HEK293T (cell line): ENCODE results near the gene WWC2.

Experiments
- CTCF ChIA-PET: fragments of 350-600 bp; formaldehyde crosslinking; extraction: SDS; loops from one replicate; lab custom pipeline; 2021; ENCODE audit warnings: antibody characterized with exemption, inconsistent platforms; lab: Yijun Ruan, JAX
- POLR2A ChIA-PET: fragments of 350-600 bp; formaldehyde crosslinking; extraction: SDS; loops from one replicate; lab custom pipeline; 2020; ENCODE audit warnings: antibody characterized with exemption, inconsistent platforms; lab: Yijun Ruan, JAX
- DNase-seq: peaks from one replicate; pipeline ENCODE4 v3.0.0; 2012; ENCODE audit warnings: mixed read lengths; ENCODE audit errors: extremely low spot score
- ARNT ChIP-seq: fragments of 450-650 bp; IDR thresholded peaks from 2 replicates; pipeline ENCODE4 v1.6.1; 2017; ENCODE audit warnings: mild to moderate bottlenecking
- BHLHE40 ChIP-seq: fragments of 450-650 bp; IDR thresholded peaks from 2 replicates; pipeline ENCODE4 v1.6.1; 2016; ENCODE audit warnings: mild to moderate bottlenecking, moderate library complexity, borderline replicate concordance
- CTBP1 ChIP-seq: fragments of 450-650 bp; IDR thresholded peaks from 2 replicates; pipeline ENCODE4 v1.6.1; 2016; ENCODE audit warnings: borderline replicate concordance
- ELF4 ChIP-seq: fragments of 450-650 bp; IDR thresholded peaks from 2 replicates; pipeline ENCODE4 v1.6.1; 2017; ENCODE audit warnings: antibody characterized with exemption
- FOXA1 ChIP-seq: fragments of 450-650 bp; IDR thresholded peaks from 2 replicates; pipeline ENCODE4 v1.6.1; 2016; ENCODE audit warnings: mild to moderate bottlenecking
- FOXK2 ChIP-seq: fragments of 450-650 bp; IDR thresholded peaks from 2 replicates; pipeline ENCODE4 v1.6.1; 2016; ENCODE audit warnings: mild to moderate bottlenecking
- FOXM1 ChIP-seq: fragments of 450-650 bp; IDR thresholded peaks from 2 replicates; pipeline ENCODE4 v1.6.1; 2017; ENCODE audit warnings: mild to moderate bottlenecking, borderline replicate concordance
- HDGF ChIP-seq: fragments of 450-650 bp; IDR thresholded peaks from 2 replicates; pipeline ENCODE4 v1.6.1; 2017; ENCODE audit warnings: antibody characterized with exemption, borderline replicate concordance
- L3MBTL2 ChIP-seq: fragments of 450-650 bp; conservative IDR thresholded peaks from 2 replicates; pipeline ENCODE4 v1.6.1; 2016; ENCODE audit warnings: mild to moderate bottlenecking
- LEF1 ChIP-seq: fragments of 450-650 bp; IDR thresholded peaks from 2 replicates; pipeline ENCODE4 v1.6.1; 2017; ENCODE audit warnings: mild to moderate bottlenecking, borderline replicate concordance
- NFRKB ChIP-seq: fragments of 450-650 bp; IDR thresholded peaks from 2 replicates; pipeline ENCODE4 v1.6.1; 2016; ENCODE audit warnings: mild to moderate bottlenecking, moderate library complexity
- PKNOX1 ChIP-seq: fragments of 450-650 bp; IDR thresholded peaks from 2 replicates; pipeline ENCODE4 v1.6.1; 2016
- SP1 ChIP-seq: fragments of 450-650 bp; IDR thresholded peaks from 2 replicates; pipeline ENCODE4 v1.6.1; 2017
- SUZ12 ChIP-seq: fragments of 450-650 bp; IDR thresholded peaks from 2 replicates; pipeline ENCODE4 v1.6.1; 2016; ENCODE audit warnings: mild to moderate bottlenecking
- TARDBP ChIP-seq: fragments of 450-650 bp; IDR thresholded peaks from 2 replicates; pipeline ENCODE4 v1.6.1; 2016
- ZNF384 ChIP-seq: fragments of 450-650 bp; IDR thresholded peaks from 2 replicates; pipeline ENCODE4 v1.6.1; 2016

The WWC2 gene

DNA sequence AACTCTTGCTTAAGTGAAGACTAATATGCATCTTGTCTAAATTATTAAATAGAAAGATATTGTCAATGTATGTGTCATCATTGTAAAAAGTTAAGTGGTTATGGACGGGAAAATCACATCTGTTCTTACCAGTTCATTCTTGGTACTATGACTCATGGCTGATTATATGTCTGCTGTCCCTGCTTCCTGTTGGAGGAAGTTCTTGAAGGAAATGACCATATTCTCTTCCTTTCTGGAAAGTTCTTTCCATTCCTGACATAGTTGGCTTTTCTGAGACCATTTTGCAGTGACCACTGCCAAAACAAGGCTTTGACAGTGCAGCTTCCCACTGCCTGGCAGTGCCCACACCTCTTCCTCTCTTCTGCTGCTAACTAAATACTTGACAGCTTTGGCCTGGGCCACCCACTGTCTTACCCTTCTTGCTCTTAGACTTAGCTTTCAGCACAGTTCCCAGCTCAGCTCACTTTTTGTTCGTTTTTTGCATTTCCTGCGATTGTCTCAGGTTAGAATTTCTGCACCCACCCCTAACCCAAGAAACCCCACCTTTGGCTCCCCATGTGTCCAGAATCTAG, 236.4 kb downstream of the WWC2 start:
- DNase-seq: no peak
- no peak for TF ChIP-seq TARDBP
- no peak for TF ChIP-seq CTBP1
- TF ChIP-seq FOXM1: no peak
- no peak for TF ChIP-seq ELF4
- no peak for TF ChIP-seq FOXA1
- no peak for TF ChIP-seq HDGF
- TF ChIP-seq BHLHE40: no peak
- TF ChIP-seq SP1: no peak
- TF ChIP-seq LEF1: no peak
- no peak for TF ChIP-seq L3MBTL2
- TF ChIP-seq ZNF384: no peak
- CTCF ChIA-PET: no interaction called here
- POLR2A ChIA-PET: no interaction called here

DNA sequence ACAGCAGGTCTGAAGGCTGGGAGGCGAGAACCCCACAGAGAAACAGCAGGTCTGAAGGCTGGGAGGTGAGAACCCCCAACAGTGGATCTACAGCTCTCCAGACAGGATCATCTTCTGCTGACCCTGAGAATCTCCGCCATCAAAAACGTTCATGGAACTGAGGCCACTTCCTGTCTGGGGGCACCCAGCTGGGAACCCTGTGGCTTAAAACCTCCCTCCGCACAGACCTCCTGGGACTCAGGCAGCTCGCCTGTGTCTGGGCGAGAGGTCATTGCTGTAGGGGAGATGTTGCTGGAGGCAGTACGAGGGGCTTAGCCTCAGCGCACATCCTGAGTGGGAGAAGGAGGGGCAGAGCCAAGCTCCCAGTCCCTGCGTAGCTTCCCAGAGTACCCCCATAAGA, 238.3 kb downstream of the WWC2 start:
- TF ChIP-seq L3MBTL2: no peak
- no peak for TF ChIP-seq ELF4
- no peak for TF ChIP-seq CTBP1
- TF ChIP-seq ARNT: no peak
- TF ChIP-seq SUZ12: no peak
- TF ChIP-seq ZNF384: no peak
- TF ChIP-seq SP1: no peak
- TF ChIP-seq BHLHE40: no peak
- TF ChIP-seq PKNOX1: no peak
- TF ChIP-seq FOXA1: no peak
- TF ChIP-seq HDGF: no peak
- TF ChIP-seq LEF1: no peak
- TF ChIP-seq TARDBP: no peak
- TF ChIP-seq NFRKB: no peak
- TF ChIP-seq FOXM1: no peak
- TF ChIP-seq FOXK2: no peak
- CTCF ChIA-PET: no interaction called here
- DNase-seq: no peak
- POLR2A ChIA-PET: no interaction called here

DNA sequence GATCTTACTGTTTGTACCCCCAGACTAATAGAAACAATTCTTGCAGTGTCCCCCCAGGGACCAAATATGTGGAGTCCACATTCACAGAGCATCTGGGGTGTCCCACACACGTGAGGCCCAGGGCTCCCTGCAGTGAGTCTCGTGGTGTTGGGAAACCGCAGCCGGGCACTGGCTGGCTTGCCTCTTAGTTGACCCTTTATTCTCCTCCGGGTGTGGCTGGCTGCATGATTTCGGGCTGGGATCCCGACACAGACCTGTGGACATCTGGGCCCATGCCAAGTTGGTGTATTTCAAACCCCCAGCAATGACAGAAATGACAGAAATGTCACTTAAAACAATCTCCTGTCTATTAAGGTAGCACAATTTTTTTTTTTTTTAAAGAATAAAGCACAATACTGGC, 238.8 kb downstream of the WWC2 start:
- no peak for DNase-seq
- no peak for TF ChIP-seq LEF1
- TF ChIP-seq SUZ12: no peak
- TF ChIP-seq ARNT: no peak
- TF ChIP-seq ZNF384: no peak
- no peak for TF ChIP-seq NFRKB
- no peak for TF ChIP-seq FOXA1
- no peak for TF ChIP-seq ELF4
- TF ChIP-seq PKNOX1: no peak
- no peak for TF ChIP-seq BHLHE40
- TF ChIP-seq FOXK2: no peak
- TF ChIP-seq TARDBP: no peak
- TF ChIP-seq HDGF: no peak
- no peak for TF ChIP-seq SP1
- CTCF ChIA-PET: no interaction called here
- POLR2A ChIA-PET: no interaction called here

GRCh38 chr4:183342541-183343533, 243.8 kb downstream of the WWC2 start:
- CTCF ChIA-PET: no interaction called here
- DNase-seq: no peak
- POLR2A ChIA-PET: no interaction called here
- TF ChIP-seq PKNOX1: no peak
- TF ChIP-seq TARDBP: no peak
- TF ChIP-seq FOXM1: no peak
- no peak for TF ChIP-seq FOXA1
- no peak for TF ChIP-seq HDGF
- TF ChIP-seq BHLHE40: no peak
- TF ChIP-seq LEF1: no peak
- TF ChIP-seq ZNF384: no peak
- no peak for TF ChIP-seq SP1
- no peak for TF ChIP-seq L3MBTL2
- TF ChIP-seq NFRKB: no peak
- no peak for TF ChIP-seq ELF4
- no peak for TF ChIP-seq SUZ12
- TF ChIP-seq ARNT: no peak
- no peak for TF ChIP-seq CTBP1
- no peak for TF ChIP-seq FOXK2

- TF ChIP-seq BHLHE40: no peak
- TF ChIP-seq CTBP1: no peak
- TF ChIP-seq ARNT: no peak
- no peak for DNase-seq
- CTCF ChIA-PET: no interaction called here
- POLR2A ChIA-PET: no interaction called here
These were observed 244.7 kb downstream of the WWC2 start for GRCh38 chr4:183343730-183344129.

GRCh38 chr4:183344523-183345255, 245.6 kb downstream of the WWC2 start:
- TF ChIP-seq L3MBTL2: no peak
- no peak for TF ChIP-seq FOXK2
- TF ChIP-seq CTBP1: no peak
- no peak for TF ChIP-seq FOXM1
- TF ChIP-seq TARDBP: no peak
- no peak for TF ChIP-seq PKNOX1
- TF ChIP-seq FOXA1: no peak
- no peak for TF ChIP-seq LEF1
- TF ChIP-seq ELF4: no peak
- no peak for TF ChIP-seq NFRKB
- TF ChIP-seq ZNF384: no peak
- TF ChIP-seq SUZ12: no peak
- TF ChIP-seq BHLHE40: no peak
- TF ChIP-seq HDGF: no peak
- no peak for TF ChIP-seq SP1
- no peak for TF ChIP-seq ARNT
- ChIA-PET CTCF (no interaction called here), POLR2A (no interaction called here)
- DNase-seq: no peak
